ENCODE measurements around the gene LRRFIP1.

The LRRFIP1 gene

DNA sequence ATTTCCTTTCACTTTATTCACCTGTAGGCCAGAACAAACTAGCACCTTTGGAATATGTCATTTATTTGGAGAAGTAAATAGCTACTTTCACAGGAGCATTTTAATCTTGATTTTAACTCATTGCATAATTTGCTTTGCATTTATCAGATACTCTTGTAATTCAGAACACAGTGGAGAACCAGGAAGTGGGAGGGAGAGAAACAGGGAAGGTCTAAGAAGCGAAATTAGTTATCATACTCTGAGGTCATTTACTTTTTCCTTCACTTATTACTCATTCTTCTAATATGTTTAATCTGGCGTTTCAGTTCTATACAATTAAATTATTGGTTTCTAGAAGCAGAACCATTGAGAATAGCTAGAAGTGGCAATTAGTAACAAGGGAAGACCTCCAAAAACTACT is 191.8 kb downstream of the LRRFIP1 start:
- peaks cover 15% of the 10 kb centered on the region for H3K4me1 ChIP-seq (ENCODE audit: insufficient read depth, poor library complexity, severe bottlenecking)
- no peak for TF ChIP-seq CTCF (IDR thresholded peaks at IDR 0.05; ENCODE audit: poor library complexity, severe bottlenecking)
- no peaks in the 10 kb centered on the region for H3K36me3 ChIP-seq (ENCODE audit: low read depth)
- ATAC-seq (ENCODE audit: low read depth) = no peak
- no peak for DNase-seq (ENCODE audit: low spot score)
- no peak overlapping the region for H3K27ac ChIP-seq (ENCODE audit: poor library complexity, severe bottlenecking)
- no peaks in the 10 kb centered on the region for H3K27me3 ChIP-seq (ENCODE audit: insufficient read depth, poor library complexity, severe bottlenecking)
- H3K9me3 ChIP-seq (ENCODE audit: severe bottlenecking) = no peaks in the 10 kb centered on the region
- H3K4me3 ChIP-seq (ENCODE audit: severe bottlenecking) = no peak overlapping the region

GRCh38 chr2:237820421-237820820 is 193.0 kb downstream of the LRRFIP1 start:
- Histone ChIP-seq H3K4me1 (ENCODE audit: insufficient read depth, poor library complexity, severe bottlenecking) (peaks cover 15% of the 10 kb centered on the region), H3K27me3 (ENCODE audit: insufficient read depth, poor library complexity, severe bottlenecking) (no peaks in the 10 kb centered on the region), H3K9me3 (ENCODE audit: severe bottlenecking) (no peaks in the 10 kb centered on the region), H3K36me3 (ENCODE audit: low read depth) (no peaks in the 10 kb centered on the region), H3K27ac (ENCODE audit: poor library complexity, severe bottlenecking) (no peak overlapping the region), H3K4me3 (ENCODE audit: severe bottlenecking) (no peak overlapping the region)
- no peak for TF ChIP-seq CTCF (IDR thresholded peaks at IDR 0.05; ENCODE audit: poor library complexity, severe bottlenecking)
- ATAC-seq (ENCODE audit: low read depth) (no peak), DNase-seq (ENCODE audit: low spot score) (no peak)

GRCh38 chr2:237823544-237823943 is 196.2 kb downstream of the LRRFIP1 start:
- Histone ChIP-seq H3K27me3 (ENCODE audit: insufficient read depth, poor library complexity, severe bottlenecking) (no peaks in the 10 kb centered on the region), H3K9me3 (ENCODE audit: severe bottlenecking) (no peaks in the 10 kb centered on the region), H3K4me3 (ENCODE audit: severe bottlenecking) (no peak overlapping the region), H3K4me1 (ENCODE audit: insufficient read depth, poor library complexity, severe bottlenecking) (peaks cover 10% of the 10 kb centered on the region), H3K36me3 (ENCODE audit: low read depth) (no peaks in the 10 kb centered on the region), H3K27ac (ENCODE audit: poor library complexity, severe bottlenecking) (no peak overlapping the region)
- DNase-seq (ENCODE audit: low spot score) (no peak), ATAC-seq (ENCODE audit: low read depth) (no peak)
- TF ChIP-seq CTCF (IDR thresholded peaks at IDR 0.05; ENCODE audit: poor library complexity, severe bottlenecking) = no peak

DNA sequence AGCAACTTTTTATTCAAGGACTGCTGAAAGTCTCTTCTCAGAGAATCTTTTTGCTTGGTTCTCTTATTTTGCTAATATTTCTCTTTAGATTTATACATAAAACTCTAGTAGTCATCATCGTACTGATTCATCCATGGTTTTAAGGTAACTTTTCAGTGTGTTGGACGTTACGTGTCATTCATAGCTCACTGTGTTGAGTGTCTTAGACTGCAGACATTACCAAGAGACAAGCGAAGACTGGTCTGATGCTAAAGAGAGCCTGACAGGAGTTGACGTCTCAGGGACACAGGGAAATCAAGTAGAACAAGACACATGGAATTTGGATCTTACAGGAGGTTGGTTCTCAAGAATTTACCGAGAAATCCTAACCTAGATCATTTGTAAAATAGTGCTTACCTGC is 196.7 kb downstream of the LRRFIP1 start:
- no peaks in the 10 kb centered on the region for H3K9me3 ChIP-seq (ENCODE audit: severe bottlenecking)
- ATAC-seq (ENCODE audit: low read depth) (no peak), DNase-seq (ENCODE audit: low spot score) (no peak)
- H3K27me3 ChIP-seq (ENCODE audit: insufficient read depth, poor library complexity, severe bottlenecking) = no peaks in the 10 kb centered on the region
- no peaks in the 10 kb centered on the region for H3K36me3 ChIP-seq (ENCODE audit: low read depth)
- H3K27ac ChIP-seq (ENCODE audit: poor library complexity, severe bottlenecking) = no peak overlapping the region
- no peak overlapping the region for H3K4me3 ChIP-seq (ENCODE audit: severe bottlenecking)
- H3K4me1 ChIP-seq (ENCODE audit: insufficient read depth, poor library complexity, severe bottlenecking) = peaks cover 8% of the 10 kb centered on the region
- no peak for TF ChIP-seq CTCF (IDR thresholded peaks at IDR 0.05; ENCODE audit: poor library complexity, severe bottlenecking)

GRCh38 chr2:237827421-237827987 is 200.1 kb downstream of the LRRFIP1 start:
- DNase-seq (ENCODE audit: low spot score) = no peak
- Histone ChIP-seq H3K36me3 (ENCODE audit: low read depth) (no peaks in the 10 kb centered on the region), H3K9me3 (ENCODE audit: severe bottlenecking) (no peaks in the 10 kb centered on the region), H3K4me1 (ENCODE audit: insufficient read depth, poor library complexity, severe bottlenecking) (peaks cover 3% of the 10 kb centered on the region), H3K4me3 (ENCODE audit: severe bottlenecking) (no peak overlapping the region), H3K27me3 (ENCODE audit: insufficient read depth, poor library complexity, severe bottlenecking) (no peaks in the 10 kb centered on the region), H3K27ac (ENCODE audit: poor library complexity, severe bottlenecking) (no peak overlapping the region)
- TF ChIP-seq CTCF (IDR thresholded peaks at IDR 0.05; ENCODE audit: poor library complexity, severe bottlenecking) = no peak
- ATAC-seq (ENCODE audit: low read depth) = no peak
